ENCODE data around the gene SLC6A12. TPM values are rescaled to one million over a fixed set of nuclear protein-coding genes. Genes with fewer than 3 reads are reported as not detected.

SLC6A12 gene
- total RNA-seq, 2 experiments from 2014 or later, result not detected

DNA sequence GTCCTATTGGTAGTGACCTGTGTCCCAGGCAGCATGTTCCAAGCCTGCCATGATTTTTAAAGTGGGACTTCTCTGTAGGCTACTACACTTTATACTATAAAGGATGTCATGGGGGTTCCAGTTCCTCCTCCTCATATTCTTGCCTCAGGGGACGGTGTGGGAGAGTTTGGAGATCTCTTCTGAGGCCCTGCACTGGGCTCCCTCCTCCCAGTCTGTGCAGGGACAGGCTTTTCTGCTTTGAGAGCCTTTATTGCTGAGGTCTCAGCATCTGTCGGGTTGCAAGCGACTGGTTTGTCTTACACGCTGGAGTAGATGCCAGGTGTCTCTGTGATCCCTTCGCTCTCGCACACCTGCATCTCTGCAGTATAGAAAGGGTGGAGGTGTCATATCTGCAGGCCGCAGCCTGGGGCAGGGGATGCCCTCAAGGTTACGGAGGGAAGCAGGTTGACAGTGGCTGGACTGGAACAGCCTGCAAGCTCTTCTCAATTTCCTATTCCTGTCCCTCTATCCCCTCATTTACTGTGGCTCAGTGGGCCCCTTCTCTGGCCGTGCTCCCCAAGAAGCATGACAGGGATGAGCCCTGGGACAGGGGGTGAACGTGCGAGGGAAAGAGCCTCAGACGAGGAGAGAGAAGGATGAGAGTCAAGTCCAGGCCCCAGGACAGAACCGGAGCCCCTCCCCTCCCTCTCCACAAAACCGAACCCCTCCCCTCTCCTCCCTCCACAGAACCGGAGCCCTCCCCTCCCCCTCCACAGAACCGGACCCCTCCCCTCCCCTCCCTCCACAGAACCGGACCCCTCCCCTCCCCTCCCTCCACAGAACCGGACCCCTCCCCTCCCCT is 51.3 kb downstream of the SLC6A12 start:
- Mint-ChIP-seq H3K9me3 (no peaks in the 10 kb centered on the region), H3K4me3 (no peak overlapping the region), H3K36me3 (ENCODE audit: low read depth) (no peaks in the 10 kb centered on the region), H3K27me3 (no peaks in the 10 kb centered on the region), H3K4me1 (no peaks in the 10 kb centered on the region), H3K27ac (no peak overlapping the region)
- CTCF ChIA-PET, result no interaction called here
- POLR2A ChIA-PET, result no interaction called here
- DNase-seq, result no peak

DNA sequence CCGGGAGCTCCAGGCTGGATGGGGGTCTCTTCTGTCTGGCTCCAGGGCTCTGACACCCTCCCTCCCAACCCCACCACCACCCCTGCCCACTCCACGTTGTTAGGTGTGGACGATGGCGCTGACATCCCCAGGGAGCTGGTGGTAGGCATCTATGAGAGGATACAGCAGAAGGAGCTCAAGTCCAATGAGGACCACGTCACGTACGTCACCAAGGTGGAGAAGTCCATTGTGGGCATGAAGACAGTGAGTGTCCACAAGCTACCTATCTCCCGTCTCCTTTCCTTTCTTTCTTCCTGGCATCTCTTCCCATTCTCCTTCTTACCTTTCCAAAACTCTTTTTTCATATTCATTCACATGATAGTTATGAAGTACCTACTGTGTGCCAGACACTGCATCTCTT is 52.1 kb downstream of the SLC6A12 start:
- no peak for DNase-seq
- H3K36me3 Mint-ChIP-seq (ENCODE audit: low read depth), result no peaks in the 10 kb centered on the region
- H3K27me3 Mint-ChIP-seq, result no peaks in the 10 kb centered on the region
- POLR2A ChIA-PET, result no interaction called here
- CTCF ChIA-PET, result no interaction called here
- H3K9me3 Mint-ChIP-seq, result no peaks in the 10 kb centered on the region
- no peak overlapping the region for H3K4me3 Mint-ChIP-seq
- no peak overlapping the region for H3K27ac Mint-ChIP-seq
- no peaks in the 10 kb centered on the region for H3K4me1 Mint-ChIP-seq

DNA sequence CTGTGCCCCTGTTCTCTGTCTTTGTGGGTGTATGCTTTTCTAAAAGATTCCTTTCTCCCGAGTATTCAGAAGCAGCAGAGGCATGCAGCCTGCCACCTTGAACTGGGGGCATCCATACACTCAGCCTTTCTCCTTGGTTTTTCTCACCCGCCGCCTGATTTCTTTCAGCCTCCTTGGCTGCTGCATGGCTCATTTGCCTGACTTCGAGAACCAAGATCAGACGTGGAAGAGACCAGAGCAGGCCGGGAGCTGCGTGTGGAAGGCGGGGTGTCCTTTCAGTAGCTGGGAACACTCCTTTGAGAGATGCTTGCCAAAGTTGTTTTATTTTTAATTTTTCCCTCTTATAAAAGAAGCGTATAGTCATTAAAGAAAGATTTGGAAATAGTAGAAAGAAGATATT is 53.1 kb downstream of the SLC6A12 start:
- Mint-ChIP-seq H3K27ac (no peak overlapping the region), H3K4me3 (no peak overlapping the region), H3K9me3 (no peaks in the 10 kb centered on the region), H3K4me1 (no peaks in the 10 kb centered on the region), H3K27me3 (no peaks in the 10 kb centered on the region), H3K36me3 (ENCODE audit: low read depth) (no peaks in the 10 kb centered on the region)
- POLR2A ChIA-PET, result no interaction called here
- DNase-seq, result no peak
- CTCF ChIA-PET, result no interaction called here

DNA sequence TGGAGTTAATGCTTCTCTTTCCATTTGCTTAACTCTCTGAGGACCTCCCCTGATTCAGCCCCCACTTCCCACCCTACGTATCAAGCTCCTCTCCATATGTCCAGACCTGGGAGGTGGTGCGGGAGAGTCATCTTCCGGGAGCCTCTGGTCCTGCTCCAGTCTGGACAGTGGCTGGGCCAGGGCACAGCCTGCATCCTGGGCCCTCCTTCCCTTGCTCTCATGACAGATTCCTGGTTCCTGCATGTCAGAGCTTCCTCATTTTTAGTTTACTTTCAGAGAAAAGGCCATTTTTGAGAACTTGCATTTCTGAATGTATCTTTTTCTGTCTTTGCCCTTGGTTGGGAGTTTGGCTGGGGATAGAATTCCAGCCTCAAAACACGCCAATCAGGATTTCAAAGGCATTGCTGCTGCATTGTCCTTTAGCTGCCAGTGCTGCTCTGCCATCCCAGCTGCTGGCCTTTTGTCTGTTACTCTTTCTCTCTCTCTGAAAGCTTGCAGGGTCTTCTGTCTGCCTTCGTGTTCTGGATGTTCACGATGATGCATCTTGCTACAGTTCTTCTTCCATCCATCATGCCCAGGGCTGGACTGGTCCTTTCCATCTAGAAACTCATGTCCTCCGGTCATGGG is 54.7 kb downstream of the SLC6A12 start:
- Mint-ChIP-seq H3K27ac (no peak overlapping the region), H3K36me3 (ENCODE audit: low read depth) (no peaks in the 10 kb centered on the region), H3K9me3 (no peaks in the 10 kb centered on the region), H3K4me1 (no peaks in the 10 kb centered on the region), H3K27me3 (no peaks in the 10 kb centered on the region), H3K4me3 (no peak overlapping the region)
- CTCF ChIA-PET, result no interaction called here
- POLR2A ChIA-PET, result no interaction called here
- DNase-seq, result no peak

DNA sequence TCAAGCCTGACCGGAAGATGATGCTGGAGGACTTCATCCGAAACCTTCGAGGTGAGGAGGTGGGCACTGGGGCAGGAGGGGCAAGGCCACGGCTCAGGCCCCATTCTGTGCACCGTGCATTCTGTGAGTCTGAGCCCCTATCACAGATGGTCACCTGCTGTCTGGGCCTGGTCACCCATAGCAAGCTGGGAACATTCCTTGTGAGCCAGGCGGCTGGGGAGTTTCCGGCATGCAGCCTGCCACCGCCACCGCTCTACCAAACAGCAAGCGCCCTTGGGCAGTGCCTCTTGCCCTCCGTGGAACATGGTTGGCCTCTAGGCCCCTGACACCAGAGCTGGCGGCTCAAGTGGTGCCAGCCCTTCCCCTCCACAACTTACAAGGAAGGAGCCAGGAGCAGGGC is 56.3 kb downstream of the SLC6A12 start:
- DNase-seq, result no peak
- Mint-ChIP-seq H3K4me1 (no peaks in the 10 kb centered on the region), H3K27me3 (no peaks in the 10 kb centered on the region), H3K36me3 (ENCODE audit: low read depth) (no peaks in the 10 kb centered on the region), H3K9me3 (no peaks in the 10 kb centered on the region), H3K4me3 (no peak overlapping the region), H3K27ac (no peak overlapping the region)
- CTCF ChIA-PET, result no interaction called here
- POLR2A ChIA-PET, result no interaction called here

DNA sequence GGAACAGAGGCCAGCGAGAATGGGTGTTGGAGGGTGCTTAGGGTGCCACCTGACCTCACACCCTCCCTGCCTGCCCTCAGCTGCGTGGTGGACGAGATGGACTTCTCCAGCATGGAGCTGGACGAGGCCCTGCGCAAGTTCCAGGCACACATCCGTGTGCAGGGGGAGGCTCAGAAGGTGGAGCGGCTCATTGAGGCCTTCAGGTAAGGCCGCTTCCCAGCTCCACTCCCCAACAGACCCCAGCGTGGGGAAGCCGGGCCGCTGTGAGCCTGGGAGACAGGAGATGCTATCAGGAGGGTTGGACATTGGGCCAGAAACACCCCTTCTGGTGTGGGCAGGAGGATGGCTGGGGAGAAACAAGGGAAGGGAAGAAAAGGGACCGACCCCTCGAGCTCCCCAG is 57.0 kb downstream of the SLC6A12 start:
- H3K4me3 Mint-ChIP-seq, result no peak overlapping the region
- no peaks in the 10 kb centered on the region for H3K36me3 Mint-ChIP-seq (ENCODE audit: low read depth)
- DNase-seq, result no peak
- H3K27me3 Mint-ChIP-seq, result no peaks in the 10 kb centered on the region
- CTCF ChIA-PET, result no interaction called here
- POLR2A ChIA-PET, result no interaction called here
- no peak overlapping the region for H3K27ac Mint-ChIP-seq
- H3K4me1 Mint-ChIP-seq, result no peaks in the 10 kb centered on the region
- H3K9me3 Mint-ChIP-seq, result no peaks in the 10 kb centered on the region

DNA sequence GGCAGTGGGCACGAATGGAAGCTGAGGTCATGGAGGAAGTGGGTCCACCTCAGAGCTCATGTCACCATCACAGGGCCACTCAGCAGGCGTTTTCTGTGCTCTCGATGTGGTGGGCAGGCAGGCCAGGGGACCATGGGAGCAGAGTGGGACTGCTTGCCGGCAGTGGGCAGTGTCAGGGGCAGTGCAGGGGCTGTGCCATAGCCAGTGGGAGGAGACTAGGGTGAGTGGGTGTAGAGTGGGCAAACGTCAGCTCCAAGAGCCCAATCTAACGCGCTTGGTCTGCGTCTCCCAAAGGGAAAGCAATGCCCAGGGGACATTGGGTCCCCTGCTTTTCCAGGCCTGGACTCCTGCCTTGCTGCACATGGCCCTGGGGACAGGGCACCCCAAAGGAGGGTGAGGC is 58.3 kb downstream of the SLC6A12 start:
- CTCF ChIA-PET, result no interaction called here
- POLR2A ChIA-PET, result no interaction called here
- no peak overlapping the region for H3K4me3 Mint-ChIP-seq

DNA sequence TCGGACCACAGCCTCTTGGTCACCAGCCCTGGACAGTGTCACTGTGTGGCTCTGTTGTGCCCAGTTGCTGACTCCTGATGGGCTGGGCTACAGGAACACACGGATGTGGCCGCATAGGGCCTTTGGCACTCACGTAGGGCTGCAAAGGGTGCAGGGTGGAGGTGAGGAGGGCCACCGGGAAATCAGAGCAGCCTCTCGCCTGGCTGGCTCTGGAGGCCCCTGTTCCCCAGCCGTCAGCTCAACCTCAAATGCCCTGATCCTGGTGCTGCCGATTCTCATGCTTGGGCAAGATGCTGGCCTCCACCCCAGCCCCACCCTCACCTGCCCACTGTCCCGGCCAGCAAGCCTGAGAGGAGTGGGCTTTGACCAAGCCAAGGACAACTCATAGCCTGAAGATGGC is 59.0 kb downstream of the SLC6A12 start:
- Mint-ChIP-seq H3K9me3 (no peaks in the 10 kb centered on the region), H3K27me3 (peaks cover 2% of the 10 kb centered on the region), H3K27ac (no peak overlapping the region), H3K4me1 (no peaks in the 10 kb centered on the region), H3K36me3 (ENCODE audit: low read depth) (no peaks in the 10 kb centered on the region), H3K4me3 (no peak overlapping the region)
- CTCF ChIA-PET, result no interaction called here
- DNase-seq, result no peak
- POLR2A ChIA-PET, result no interaction called here

More for the DNA sequence above, 58.3 kb downstream of the SLC6A12 start:
- Mint-ChIP-seq H3K27me3 (peaks cover under 1% of the 10 kb centered on the region), H3K9me3 (no peaks in the 10 kb centered on the region), H3K36me3 (ENCODE audit: low read depth) (no peaks in the 10 kb centered on the region), H3K4me1 (no peaks in the 10 kb centered on the region), H3K27ac (no peak overlapping the region)
- no peak for DNase-seq

DNA sequence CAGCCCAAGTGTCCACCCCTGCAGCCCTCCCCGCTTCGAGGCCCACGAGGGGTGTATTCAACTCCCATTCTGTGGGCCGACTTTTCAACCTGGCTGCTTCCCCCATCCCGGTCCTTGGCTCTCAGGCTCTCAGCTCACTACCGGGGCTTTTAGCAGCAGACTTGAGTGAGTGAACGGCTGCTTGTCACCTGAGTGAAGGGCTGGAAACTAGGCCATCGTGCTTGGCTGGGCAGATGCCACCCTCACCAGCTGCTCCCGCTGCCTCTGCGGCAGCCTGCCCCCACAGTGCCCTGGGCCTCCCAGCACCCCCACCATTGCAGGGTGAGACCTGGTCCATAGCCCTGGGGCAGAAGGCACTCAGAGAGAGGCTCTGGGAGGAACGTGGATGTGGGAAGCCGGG is 59.9 kb downstream of the SLC6A12 start:
- H3K4me3 Mint-ChIP-seq, result no peak overlapping the region

DNA sequence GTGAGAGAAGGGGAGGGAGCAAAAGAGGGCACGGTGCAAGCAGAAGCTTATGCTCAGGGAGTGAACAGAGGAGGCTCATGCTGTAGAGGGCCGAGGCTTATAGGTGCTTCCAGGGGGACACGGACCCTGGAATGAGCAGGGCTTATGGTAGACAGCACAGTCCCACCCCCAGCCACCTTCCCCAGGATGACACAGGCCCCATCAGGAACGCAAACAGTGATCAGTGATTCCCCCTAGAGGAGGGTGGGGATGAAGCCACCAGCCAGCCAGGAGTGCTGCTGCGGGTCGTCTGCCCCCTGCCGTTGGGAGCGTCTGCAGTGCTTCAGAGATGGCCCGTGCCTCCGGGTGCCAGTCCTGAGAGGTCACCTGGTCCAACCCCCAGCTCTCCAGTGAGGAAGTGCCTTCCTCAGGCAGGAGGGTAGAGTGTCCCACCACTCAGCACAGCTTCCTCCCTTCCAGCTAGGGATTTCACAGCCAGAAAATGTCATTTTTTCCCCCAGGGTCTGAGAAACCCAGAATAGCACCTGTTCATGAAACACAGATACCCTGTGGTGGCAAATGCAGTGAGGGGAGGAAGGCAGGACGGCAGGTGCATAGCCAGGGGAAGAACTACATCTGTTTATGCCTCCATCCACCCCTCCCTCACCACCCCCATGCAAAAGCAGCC is 60.7 kb downstream of the SLC6A12 start:
- ChIA-PET POLR2A (no interaction called here), CTCF (interaction anchor here (0.7 to 1.3 kb wide), 2 partner anchors 9 to 21 kb away, joined by 3 read pairs; no protein-coding TSS in a partner anchor)
- no peaks in the 10 kb centered on the region for H3K9me3 Mint-ChIP-seq
- no peaks in the 10 kb centered on the region for H3K36me3 Mint-ChIP-seq (ENCODE audit: low read depth)
- H3K27ac Mint-ChIP-seq, result no peak overlapping the region
- H3K27me3 Mint-ChIP-seq, result peaks cover 2% of the 10 kb centered on the region
- DNase-seq, result peak; percentile 52
- H3K4me3 Mint-ChIP-seq, result no peak overlapping the region
- H3K4me1 Mint-ChIP-seq, result no peaks in the 10 kb centered on the region

More for the DNA sequence above, 59.9 kb downstream of the SLC6A12 start:
- H3K27me3 Mint-ChIP-seq, result peaks cover 2% of the 10 kb centered on the region
- ChIA-PET POLR2A (no interaction called here), CTCF (no interaction called here)
- no peaks in the 10 kb centered on the region for H3K4me1 Mint-ChIP-seq
- no peak for DNase-seq
- H3K36me3 Mint-ChIP-seq (ENCODE audit: low read depth), result no peaks in the 10 kb centered on the region
- H3K9me3 Mint-ChIP-seq, result no peaks in the 10 kb centered on the region
- H3K27ac Mint-ChIP-seq, result no peak overlapping the region

DNA sequence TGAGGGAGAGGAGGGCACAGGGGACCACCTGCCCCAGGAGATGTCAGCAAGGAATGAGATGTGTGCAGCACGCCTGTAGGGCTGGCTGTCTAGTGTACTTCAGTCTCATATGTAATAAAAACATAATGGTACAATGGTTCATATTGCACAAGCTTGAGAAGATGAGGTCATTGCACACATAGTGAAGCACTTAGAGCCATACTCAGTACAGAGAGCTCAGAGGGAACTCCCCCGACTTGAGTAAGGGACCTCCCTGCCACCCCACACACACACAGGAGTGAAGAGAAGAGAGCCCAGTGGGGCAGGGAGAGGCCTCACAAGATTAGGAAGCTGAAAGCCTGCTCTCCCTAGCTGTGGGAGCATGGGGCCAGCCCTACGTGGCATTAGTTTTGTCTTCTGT is 61.5 kb downstream of the SLC6A12 start:
- POLR2A ChIA-PET, result no interaction called here
- no peaks in the 10 kb centered on the region for H3K4me1 Mint-ChIP-seq
- CTCF ChIA-PET, result interaction anchor here (1.3 kb wide), 1 partner anchor 8 kb away, joined by 3 read pairs; no protein-coding TSS in a partner anchor
- H3K4me3 Mint-ChIP-seq, result no peak overlapping the region
- H3K36me3 Mint-ChIP-seq (ENCODE audit: low read depth), result no peaks in the 10 kb centered on the region
- H3K9me3 Mint-ChIP-seq, result no peaks in the 10 kb centered on the region
- H3K27me3 Mint-ChIP-seq, result peaks cover 2% of the 10 kb centered on the region
- DNase-seq, result no peak
- H3K27ac Mint-ChIP-seq, result no peak overlapping the region

DNA sequence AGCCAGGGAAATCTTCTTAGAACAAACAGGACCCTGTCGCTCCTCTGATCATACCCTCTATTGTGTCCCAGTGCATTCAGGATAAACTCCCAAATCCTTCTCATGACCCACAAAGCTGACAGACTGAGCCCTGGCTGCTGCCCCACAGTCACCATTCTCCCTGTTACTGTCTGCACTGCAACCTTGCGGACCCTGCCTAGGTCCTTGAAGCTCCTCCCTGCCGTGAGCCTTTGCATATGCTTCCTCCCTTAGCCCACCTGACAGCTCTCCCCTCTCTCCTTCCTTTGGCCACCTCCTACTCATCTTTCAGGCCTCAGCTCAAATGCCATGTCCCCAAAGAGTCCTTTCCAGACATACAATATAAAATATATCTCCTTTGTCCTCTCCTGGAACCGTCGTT is 62.4 kb downstream of the SLC6A12 start:
- ChIA-PET POLR2A (no interaction called here), CTCF (no interaction called here)
- Mint-ChIP-seq H3K4me1 (no peaks in the 10 kb centered on the region), H3K4me3 (no peak overlapping the region), H3K36me3 (ENCODE audit: low read depth) (no peaks in the 10 kb centered on the region), H3K27me3 (peaks cover 2% of the 10 kb centered on the region), H3K27ac (no peak overlapping the region), H3K9me3 (no peaks in the 10 kb centered on the region)
- DNase-seq, result no peak

DNA sequence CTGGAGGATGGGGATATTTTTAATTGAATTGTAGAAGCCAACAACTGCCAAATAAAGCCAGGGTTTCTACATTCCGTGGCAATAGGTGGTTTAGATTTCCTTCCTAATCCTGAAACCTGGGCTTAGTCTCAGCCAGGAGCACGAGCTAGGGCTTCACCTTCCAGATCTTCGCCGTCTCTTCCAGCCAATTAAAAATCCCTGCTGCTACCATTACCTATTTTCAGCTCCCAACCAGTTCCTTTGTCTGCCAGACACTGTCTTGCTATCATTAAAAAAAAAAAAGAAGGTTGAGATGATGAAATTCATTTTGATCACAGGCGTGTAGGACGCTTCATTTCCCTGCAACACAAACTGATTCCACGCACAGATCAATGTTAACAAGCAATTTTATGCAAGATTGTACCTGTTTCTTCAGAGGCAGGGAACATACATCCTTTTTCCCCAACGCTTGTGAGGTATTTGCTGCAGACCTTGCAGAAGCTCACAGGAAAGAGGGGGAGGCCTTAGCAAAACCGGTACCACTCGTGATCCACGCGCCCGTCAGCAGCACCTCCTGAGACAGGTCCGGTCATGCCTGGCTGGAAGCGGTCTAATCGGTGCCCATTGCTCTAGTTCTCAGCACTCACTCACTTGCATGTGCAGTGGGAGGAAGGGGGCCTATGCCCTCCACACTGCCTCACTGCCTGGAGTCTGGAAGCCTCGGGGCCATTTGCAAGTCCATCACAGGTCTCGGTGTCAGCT is 65.1 kb downstream of the SLC6A12 start:
- no peak overlapping the region for H3K27ac Mint-ChIP-seq
- H3K27me3 Mint-ChIP-seq, result peaks cover 2% of the 10 kb centered on the region
- ChIA-PET POLR2A (no interaction called here), CTCF (no interaction called here)
- peaks cover 4% of the 10 kb centered on the region for H3K4me1 Mint-ChIP-seq
- DNase-seq, result no peak
- H3K4me3 Mint-ChIP-seq, result no peak overlapping the region
- H3K9me3 Mint-ChIP-seq, result no peaks in the 10 kb centered on the region
- H3K36me3 Mint-ChIP-seq (ENCODE audit: low read depth), result no peaks in the 10 kb centered on the region

Measured in activated CD4-positive, alpha-beta memory T cell treated with anti-CD3 and anti-CD28 coated beads, Interleukin-2, amount 10 ng/mL, durations not matched to agents 7 days and 5 days (primary cell).